H1 (cell line): ENCODE measurements around the gene SLC6A12. TPM values are rescaled to one million over a fixed set of nuclear protein-coding genes. Genes with fewer than 3 reads are reported as not detected.
A peak's percentile ranks its signal among the peaks of the same experiment; 100 is the strongest.

Source experiments
- CTCF ChIA-PET: fragments of 300-600 bp; sonication (Branson Sonifier 250); formaldehyde crosslinking; loops from one replicate; lab custom pipeline; 2021; ENCODE audit not compliant: partially characterized antibody; lab: Charles Lee
- POLR2A ChIA-PET: fragments of 300-600 bp; sonication (Branson Sonifier 250); formaldehyde crosslinking; loops from one replicate; lab custom pipeline; 2021; ENCODE audit warnings: inconsistent platforms; ENCODE audit not compliant: partially characterized antibody; lab: Charles Lee
- DNase-seq, 2 experiments: peaks; one replicate each; pipeline versions ENCODE4 v3.0.0 to v3.0.0-alpha.2; 2010 to 2022; ENCODE audit warnings: low spot score in 2 of 2, low read depth in 1 of 2, mixed read lengths in 1 of 2
- FAIRE-seq: peaks from 2 replicates; lab custom pipeline; 2011; peaks lifted over from hg19 to GRCh38; lab: Jason Lieb, UNC
- H2AFZ ChIP-seq: 2 replicates; pipeline ENCODE4 v1.8.1; 2012; ENCODE audit warnings: low read length, inconsistent platforms
- H2AK5ac ChIP-seq: 2 replicates; pipeline ENCODE4 v1.6.1; 2013; ENCODE audit warnings: low read depth, low read length
- H2BK120ac ChIP-seq: replicated peaks from 2 replicates; pipeline ENCODE3; 2013; ENCODE audit warnings: low read depth, low read length, inconsistent platforms
- H2BK12ac ChIP-seq: 2 replicates; pipeline ENCODE4 v1.6.1; 2013; ENCODE audit warnings: low read depth, low read length
- H2BK15ac ChIP-seq: 2 replicates; pipeline ENCODE4 v1.6.1; 2013; ENCODE audit warnings: low read length
- H2BK20ac ChIP-seq: 2 replicates; pipeline ENCODE4 v1.6.1; 2013; ENCODE audit warnings: low read length
- H2BK5ac ChIP-seq: 2 replicates; pipeline ENCODE4 v1.6.1; 2013; ENCODE audit warnings: low read depth, low read length
- H3K14ac ChIP-seq: 2 replicates; pipeline ENCODE4 v1.6.1; 2013; ENCODE audit warnings: inconsistent platforms; ENCODE audit not compliant: insufficient read length
- H3K18ac ChIP-seq: 2 replicates; pipeline ENCODE4 v1.6.1; 2013; ENCODE audit warnings: low read length; ENCODE audit errors: extremely low read depth
- H3K23ac ChIP-seq: 2 replicates; pipeline ENCODE4 v1.6.1; 2013; ENCODE audit warnings: inconsistent platforms; ENCODE audit not compliant: insufficient read length
- H3K23me2 ChIP-seq: 2 replicates; pipeline ENCODE4 v1.6.1; 2013; ENCODE audit warnings: low read depth, low read length
- H3K27ac ChIP-seq: 2 replicates; pipeline ENCODE4 v1.6.1; 2011; ENCODE audit warnings: low read depth, low read length, inconsistent platforms
- H3K27me3 ChIP-seq, 4 experiments: replicated peaks in 1 of 4; 1 replicate in 1 of 4; 2 replicates in 3 of 4; pipeline versions ENCODE4 v1.6.1 to v1.8.1; 2011 to 2013; ENCODE audit warnings: low read length in 3 of 4, mild to moderate bottlenecking in 3 of 4, inconsistent platforms in 2 of 4, mixed read lengths in 2 of 4, moderate library complexity in 1 of 4; ENCODE audit not compliant: control insufficient read depth in 3 of 4, insufficient read depth in 3 of 4; ENCODE audit errors: extremely low read depth in 1 of 4
- H3K36me3 ChIP-seq, 4 experiments: 2 replicates each; pipeline versions ENCODE4 v1.6.1 to v1.8.1; 2011 to 2013; ENCODE audit warnings: mild to moderate bottlenecking in 4 of 4, low read length in 3 of 4, moderate library complexity in 2 of 4, control low read depth in 1 of 4, inconsistent platforms in 1 of 4; ENCODE audit not compliant: insufficient read depth in 4 of 4, control insufficient read depth in 2 of 4
- H3K4ac ChIP-seq: replicated peaks from 2 replicates; pipeline ENCODE3; 2013; ENCODE audit warnings: low read length, low read depth, mixed read lengths, inconsistent platforms; ENCODE audit not compliant: insufficient read length
- H3K4me1 ChIP-seq, 4 experiments: replicated peaks in 1 of 4; 1 replicate in 1 of 4; 2 replicates in 3 of 4; pipeline versions ENCODE4 v1.6.1 to v1.8.1; 2011 to 2013; ENCODE audit warnings: low read length in 3 of 4, inconsistent platforms in 2 of 4, mixed read lengths in 1 of 4; ENCODE audit not compliant: insufficient read depth in 4 of 4, control insufficient read depth in 3 of 4
- H3K4me2 ChIP-seq, 2 experiments: 2 replicates each; pipeline versions ENCODE4 v1.6.1 to v1.8.1; 2011 to 2013; ENCODE audit warnings: low read depth in 2 of 2, low read length in 2 of 2, control low read depth in 1 of 2, inconsistent platforms in 1 of 2, mild to moderate bottlenecking in 1 of 2; ENCODE audit not compliant: insufficient read depth in 1 of 2
- H3K4me3 ChIP-seq, 4 experiments: fragments of 200-600, 300-600 bp in 1 of 4; sonication (generic), shearing (Covaris generic), sonication (Bioruptor Twin) in 1 of 4; 2 replicates each; pipeline versions ENCODE4 v1.5.1 to v1.8.1; 2011 to 2016; ENCODE audit warnings: low read length in 4 of 4, low read depth in 3 of 4, control low read depth in 2 of 4, inconsistent platforms in 2 of 4, mild to moderate bottlenecking in 2 of 4, mixed read lengths in 1 of 4, moderate library complexity in 1 of 4; ENCODE audit not compliant: insufficient read depth in 2 of 4; ENCODE audit errors: extremely low read depth in 1 of 4
- H3K56ac ChIP-seq: replicated peaks from 2 replicates; pipeline ENCODE3; 2013; ENCODE audit warnings: low read depth, mild to moderate bottlenecking, mixed read lengths, low read length, inconsistent platforms; ENCODE audit not compliant: insufficient read length
- H3K79me1 ChIP-seq: 2 replicates; pipeline ENCODE4 v1.6.1; 2013; ENCODE audit warnings: low read depth, low read length, control low read depth
- H3K79me2 ChIP-seq, 2 experiments: 2 replicates each; pipeline versions ENCODE4 v1.6.1 to v1.8.1; 2012 to 2013; ENCODE audit warnings: low read length in 2 of 2, mild to moderate bottlenecking in 2 of 2, inconsistent platforms in 1 of 2; ENCODE audit not compliant: insufficient read depth in 2 of 2, control insufficient read depth in 1 of 2
- H3K9ac ChIP-seq, 4 experiments: replicated peaks in 1 of 4; 1 replicate in 1 of 4; 2 replicates in 3 of 4; pipeline versions ENCODE4 v1.6.1 to v1.8.1; 2011 to 2013; ENCODE audit warnings: low read depth in 3 of 4, low read length in 3 of 4, control low read depth in 2 of 4, mild to moderate bottlenecking in 2 of 4, moderate library complexity in 2 of 4, inconsistent platforms in 1 of 4; ENCODE audit errors: extremely low read depth in 1 of 4
- H3K9me3 ChIP-seq, 2 experiments: 2 replicates each; pipeline versions ENCODE4 v1.6.1 to v1.8.1; 2012 to 2013; ENCODE audit warnings: mild to moderate bottlenecking in 2 of 2, moderate library complexity in 2 of 2, control low read depth in 1 of 2, inconsistent platforms in 1 of 2, low read depth in 1 of 2, low read length in 1 of 2, mixed read lengths in 1 of 2; ENCODE audit not compliant: insufficient read depth in 2 of 2
- H4K20me1 ChIP-seq, 2 experiments: replicated peaks in 1 of 2; 2 replicates each; pipeline versions ENCODE3 to v1.8.1; 2011 to 2013; ENCODE audit warnings: inconsistent platforms in 2 of 2, low read length in 2 of 2, mild to moderate bottlenecking in 1 of 2; ENCODE audit not compliant: insufficient read depth in 2 of 2, control insufficient read depth in 1 of 2
- H4K5ac ChIP-seq: 2 replicates; pipeline ENCODE4 v1.6.1; 2013; ENCODE audit warnings: low read length, low read depth, mixed read lengths, inconsistent platforms; ENCODE audit not compliant: insufficient read length
- H4K8ac ChIP-seq: 2 replicates; pipeline ENCODE4 v1.8.0; 2013; ENCODE audit warnings: mild to moderate bottlenecking, moderate library complexity, low read length, inconsistent platforms; ENCODE audit not compliant: insufficient read depth; ENCODE audit errors: extremely low read depth
- H4K91ac ChIP-seq: replicated peaks from 2 replicates; pipeline ENCODE3; 2013; ENCODE audit warnings: low read length, mixed read lengths, inconsistent platforms; ENCODE audit not compliant: insufficient read length
- CTCF ChIP-seq, 3 experiments: IDR thresholded peaks; 1 replicate in 2 of 3; 2 replicates in 1 of 3; pipeline versions ENCODE4 v1.5.1 to v1.6.1; 2011; ENCODE audit warnings: low read length in 3 of 3, mild to moderate bottlenecking in 3 of 3, inconsistent platforms in 2 of 3, low read depth in 1 of 3, moderate library complexity in 1 of 3; ENCODE audit not compliant: insufficient read depth in 1 of 3; ENCODE audit errors: control extremely low read depth in 1 of 3
- WGBS, 2 experiments: shearing (Covaris generic) in 1 of 2; methylation state at CpG; one replicate each; pipeline versions ENCODE4 v1.1.6 to v1.1.7; 2013 to 2015; ENCODE audit warnings: low lambda C conversion rate in 2 of 2, mixed read lengths in 2 of 2, inconsistent platforms in 1 of 2, low coverage in 1 of 2, missing lambda C conversion rate in 1 of 2; ENCODE audit not compliant: insufficient replicate concordance in 2 of 2, insufficient coverage in 1 of 2, insufficient read length in 1 of 2; ENCODE audit errors: extremely low coverage in 1 of 2, missing lambda C conversion rate in 1 of 2; 5-methylcytosine and 5-hydroxymethylcytosine counted together
- polyA plus RNA-seq, 7 experiments: library from polyadenylated mRNA; depleted of rRNA in 3 of 7; stranded (reverse) in 5 of 7; unstranded in 2 of 7; fragments of >200 nt in 5 of 7; fragments of 200-250 nt in 2 of 7; gene quantifications; 1 replicate in 5 of 7; 2 replicates in 1 of 7; 4 replicates in 1 of 7; pipeline versions ENCODE4 v1.2.1 to v1.2.3, GENCODE V29; 2011 to 2013; ENCODE audit warnings: missing spikeins in 2 of 7, mixed read lengths in 2 of 7
- total RNA-seq: library from RNA; stranded (reverse); fragmentation: NEBNext Ultra II Directional; extraction: Animal tissue kit (Norgen Biotek cat#: 25700); gene quantifications from 2 replicates; pipeline ENCODE4 v1.2.1, GENCODE V29; 2021

Gene SLC6A12
- total and polyA plus RNA-seq, 2 of the 8 experiments (the other 6 are each of a cell fraction or from before 2014, with no cell fraction given): 0.70 to 1.1 TPM

- peaks cover 0 to 2% (median 0%) of the 10 kb centered on the region in 4 experiments; a peak in 2 of 7 replicates for H3K4me1 ChIP-seq
- H3K9me3 ChIP-seq: no peaks in the 10 kb centered on the region
- CTCF ChIA-PET: interaction anchor here (1.9 kb wide), 1 partner anchor 12 kb away, joined by 4 read pairs; no protein-coding TSS in a partner anchor
- H3K23me2 ChIP-seq: no peaks in the 10 kb centered on the region
- no peak for FAIRE-seq
- TF ChIP-seq CTCF (IDR thresholded peaks at IDR 0.05; ENCODE audit: control extremely low read depth in 1 of 3, insufficient read depth in 1 of 3, low read depth in 1 of 3, low read length in 3 of 3): no peak
- TF ChIP-seq, all 59 proteins: peak for 0
- Histone ChIP-seq H2AFZ (peak overlapping the region; percentile 38; the same call in 1 of the 2 replicates), H4K20me1 (no peaks in the 10 kb centered on the region), H3K9ac (no peak overlapping the region), H3K4me2 (no peak overlapping the region), H2AK5ac (no peak overlapping the region), H3K27me3 (0 out of 7 replicates have a peak, but pooled peaks cover 0 to 5% (median 0%) of the 10 kb centered on the region in 4 experiments), H4K8ac (no peak overlapping the region), H3K79me1 (no peaks in the 10 kb centered on the region), H3K4me3 (no peak overlapping the region), H2BK20ac (no peak overlapping the region), H2BK120ac (no peak overlapping the region), H2BK5ac (no peak overlapping the region), H2BK12ac (no peak overlapping the region), H3K79me2 (no peaks in the 10 kb centered on the region), H3K14ac (no peak overlapping the region), H3K36me3 (no peaks in the 10 kb centered on the region), H4K91ac (no peak overlapping the region), H3K23ac (no peak overlapping the region), H3K18ac (no peak overlapping the region), H2BK15ac (no peak overlapping the region), H4K5ac (no peak overlapping the region), H3K27ac (no peak overlapping the region), H3K4ac (no peak overlapping the region), H3K56ac (no peak overlapping the region)
- POLR2A ChIA-PET: no interaction called here
- DNase-seq: peak in 1 of 2 experiments; percentile 29
- 81% methylated on average over 14 of the region's 14 CpGs; no CpG with 5 or more reads in 1 of the 2 experiments for WGBS, 2 experiments
Measured at GRCh38 chr12:257521-258321, 43.8 kb upstream of the SLC6A12 start.
